ENCODE measurements around the gene SCRG1.

SCRG1 gene

DNA sequence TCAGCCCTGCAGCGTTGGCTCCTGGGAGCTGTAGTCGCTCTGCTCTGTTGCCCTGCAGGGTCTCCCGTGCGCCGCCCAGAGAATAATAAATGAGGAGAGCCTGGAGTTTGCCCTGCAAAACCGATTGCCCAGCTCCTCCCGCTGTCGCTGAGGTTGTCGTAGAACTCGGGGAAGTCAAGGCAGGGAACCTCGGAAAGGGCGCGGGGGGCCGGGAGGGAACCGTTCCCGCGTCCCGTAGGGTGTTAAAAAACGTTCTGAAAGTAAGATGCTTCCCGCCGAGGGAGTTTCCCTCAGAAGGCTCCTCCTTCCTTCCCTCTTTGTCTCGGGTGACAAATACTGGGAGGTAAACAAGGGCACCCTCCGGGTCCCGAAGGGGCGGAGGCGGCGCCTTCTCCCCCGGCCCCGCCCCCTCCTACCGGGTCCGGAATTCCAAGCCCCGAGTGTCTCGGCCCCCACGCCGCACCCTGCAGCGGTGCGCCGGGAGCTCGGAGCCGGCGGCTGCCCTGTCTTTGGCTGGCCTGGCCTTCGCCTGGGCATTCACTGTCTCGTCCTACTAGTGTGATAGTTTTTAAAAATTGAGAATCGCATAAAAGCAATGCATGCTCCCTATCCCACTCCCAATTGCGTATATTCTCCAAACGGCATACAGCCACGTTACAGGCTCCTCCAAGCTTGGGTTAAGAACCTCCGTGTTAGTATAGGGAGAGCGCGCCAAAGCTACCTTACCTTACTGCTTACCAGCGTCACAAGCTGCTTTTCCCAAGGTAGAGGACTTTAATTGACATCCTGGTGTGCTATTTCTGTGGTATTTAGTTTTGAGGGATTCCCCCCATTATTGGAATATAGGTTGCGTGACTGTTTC, 63.8 kb downstream of the SCRG1 start:
- no peak for TF ChIP-seq JUND (IDR thresholded peaks at IDR 0.05; ENCODE audit: low read depth)
- peak; percentile 64 to 95 for DNase-seq (ENCODE audit: low read depth in 1 of 2, low spot score in 1 of 2)
- in situ Hi-C loops (cut with HindIII; ENCODE audit: low pct_unique_long_range_greater_than_20kb, low sequenced_read_pairs), result no loop called here
